GM18520 (cell line): ENCODE data around the gene KDM4F.
"Not testable (repeated sequence)": the region's sequence is repeated elsewhere in the genome, so short reads cannot be mapped to it uniquely, and the experiment has no call there.

Experiments
- ATAC-seq: cut with Tn5 transposase; IDR thresholded peaks from one replicate; pipeline ENCODE4 v1.9.1; 2021; ENCODE audit not compliant: unreplicated experiment

The KDM4F gene

GRCh38 chr11:95049122-95049521 is at the start of gene KDM4F:
Gene KDM4F (plus strand): TSS chr11:95049422.
- not testable (repeated sequence) for ATAC-seq

GRCh38 chr11:95003716-95004115 is 45.5 kb upstream of the KDM4F start:
- ATAC-seq = no peak

GRCh38 chr11:95005642-95006041 is 43.6 kb upstream of the KDM4F start:
- ATAC-seq = no peak

- ATAC-seq = no peak
These were observed 37.8 kb upstream of the KDM4F start for GRCh38 chr11:95011376-95011775.

- no peak for ATAC-seq
These were observed 34.9 kb upstream of the KDM4F start for GRCh38 chr11:95014184-95014821.

GRCh38 chr11:95016139-95016538 is 33.1 kb upstream of the KDM4F start:
- ATAC-seq = no peak

- not testable (repeated sequence) for ATAC-seq
These were observed 27.8 kb upstream of the KDM4F start for GRCh38 chr11:95021468-95021867.

- no peak for ATAC-seq
These were observed 24.3 kb upstream of the KDM4F start, which contains the start of gene KDM4E for GRCh38 chr11:95024958-95025357. Gene KDM4E (plus strand): TSS chr11:95025258. CDS start chr11:95025558, 300 bp downstream.

- ATAC-seq = not testable (repeated sequence)
These were observed 23.6 kb upstream of the KDM4F start for GRCh38 chr11:95025594-95025993.

GRCh38 chr11:95028357-95028756 is 20.9 kb upstream of the KDM4F start:
- no peak for ATAC-seq

- ATAC-seq = no peak
These were observed 16.2 kb upstream of the KDM4F start for GRCh38 chr11:95033051-95033450.

GRCh38 chr11:95035316-95035715 is 13.9 kb upstream of the KDM4F start:
- no peak for ATAC-seq

GRCh38 chr11:95037356-95038035 is 11.7 kb upstream of the KDM4F start:
- not testable (repeated sequence) for ATAC-seq

- no peak for ATAC-seq
These were observed 7.0 kb upstream of the KDM4F start for GRCh38 chr11:95042239-95042638.

- ATAC-seq = no peak
These were observed 6.3 kb upstream of the KDM4F start for GRCh38 chr11:95042906-95043305.

GRCh38 chr11:95044010-95044409 is 5.2 kb upstream of the KDM4F start:
- ATAC-seq = no peak

- ATAC-seq = no peak
These were observed 3.4 kb upstream of the KDM4F start for GRCh38 chr11:95045812-95046211.

- no peak for ATAC-seq
These were observed 1.5 kb downstream of the KDM4F start for GRCh38 chr11:95050595-95051202.

GRCh38 chr11:95054356-95054755 is 5.1 kb downstream of the KDM4F start:
- ATAC-seq = no peak

- peak; percentile 98 for ATAC-seq
These were observed 6.2 kb downstream of the KDM4F start for GRCh38 chr11:95055283-95055897.

- no peak for ATAC-seq
These were observed 8.7 kb downstream of the KDM4F start for GRCh38 chr11:95057959-95058358.

- no peak for ATAC-seq
These were observed 9.4 kb downstream of the KDM4F start for GRCh38 chr11:95058621-95059020.
